ENCODE data around the gene DCBLD1. TPM values are rescaled to one million over a fixed set of nuclear protein-coding genes. Genes with fewer than 3 reads are reported as not detected.

The DCBLD1 gene
- total and polyA plus RNA-seq, 2 of the 4 experiments (the other 2 are of a cell fraction), result 21.1 to 27.8 TPM

DNA sequence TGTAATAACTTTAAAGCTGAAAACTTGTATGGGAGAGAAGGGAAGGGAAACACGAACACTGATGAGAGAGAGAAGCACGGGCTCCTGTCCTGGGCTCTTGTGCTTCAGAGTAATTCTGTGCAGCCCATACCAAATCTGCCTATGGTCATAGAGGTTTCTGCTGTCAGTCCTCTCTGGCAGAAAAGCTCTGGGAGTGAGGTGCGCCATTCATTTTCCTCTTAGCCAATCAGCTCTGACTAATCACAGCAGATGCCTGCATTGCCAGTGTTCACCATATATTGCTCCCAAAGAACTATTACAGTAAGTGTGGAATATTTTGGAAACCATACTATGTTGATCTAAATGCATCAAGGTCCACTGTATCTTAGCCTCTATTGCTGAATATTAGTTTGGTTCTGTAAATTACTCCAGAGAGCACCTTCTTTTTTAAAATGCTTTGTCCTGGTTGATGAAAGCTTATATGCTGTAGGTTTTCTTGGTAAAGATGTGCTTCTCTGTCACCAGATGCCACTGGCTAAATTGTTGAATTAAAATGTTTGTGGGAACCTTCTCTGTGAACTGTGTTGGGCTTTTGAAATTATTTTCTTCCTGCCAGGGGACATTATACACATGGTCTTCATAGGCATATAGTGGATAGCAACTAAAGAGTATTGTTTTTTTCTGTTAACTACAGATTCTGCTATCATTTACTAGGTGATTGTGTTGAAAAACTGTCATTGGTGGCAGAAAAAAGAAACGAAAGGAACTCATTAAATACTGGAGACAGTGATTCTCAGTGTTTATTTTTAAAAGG, 38.3 kb downstream of the DCBLD1 start:
- 0 out of 4 replicates have a peak overlapping the region, but pooled peaks of 1 of the 2 experiments have one; percentile 35 for H4K8ac ChIP-seq (ENCODE audit: low read depth in 2 of 2, low read length in 2 of 2)
- no peak overlapping the region for H2BK20ac ChIP-seq (ENCODE audit: low read depth, low read length)
- H3K36me3 ChIP-seq (ENCODE audit: control insufficient read depth, insufficient read depth, low read length), result peaks cover 6% of the 10 kb centered on the region
- no peaks in the 10 kb centered on the region for H3K27me3 ChIP-seq (ENCODE audit: control insufficient read depth, insufficient read depth, low read length)
- H3K4me1 ChIP-seq (ENCODE audit: control insufficient read depth, insufficient read depth, low read length), result peaks cover 4% of the 10 kb centered on the region; the same call in 1 of the 2 replicates
- H4K91ac ChIP-seq (ENCODE audit: insufficient read depth, low read depth, low read length), result no peak overlapping the region
- TF ChIP-seq, protein P1, sequence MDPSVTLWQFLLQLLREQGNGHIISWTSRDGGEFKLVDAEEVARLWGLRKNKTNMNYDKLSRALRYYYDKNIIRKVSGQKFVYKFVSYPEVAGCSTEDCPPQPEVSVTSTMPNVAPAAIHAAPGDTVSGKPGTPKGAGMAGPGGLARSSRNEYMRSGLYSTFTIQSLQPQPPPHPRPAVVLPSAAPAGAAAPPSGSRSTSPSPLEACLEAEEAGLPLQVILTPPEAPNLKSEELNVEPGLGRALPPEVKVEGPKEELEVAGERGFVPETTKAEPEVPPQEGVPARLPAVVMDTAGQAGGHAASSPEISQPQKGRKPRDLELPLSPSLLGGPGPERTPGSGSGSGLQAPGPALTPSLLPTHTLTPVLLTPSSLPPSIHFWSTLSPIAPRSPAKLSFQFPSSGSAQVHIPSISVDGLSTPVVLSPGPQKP (IDR thresholded peaks at IDR 0.05; ENCODE audit: borderline replicate concordance, low read depth, low read length), result no peak
- TF ChIP-seq MXI1 (IDR thresholded peaks at IDR 0.05; ENCODE audit: borderline replicate concordance, low read depth, low read length), result no peak
- TF ChIP-seq RAD21 (IDR thresholded peaks at IDR 0.05; ENCODE audit: low read length), result no peak
- H3K9ac ChIP-seq (ENCODE audit: low read depth, low read length), result no peak overlapping the region
- H3K9me1 ChIP-seq (ENCODE audit: insufficient read depth, low read length), result peaks cover 14% of the 10 kb centered on the region
- ChIA-PET CTCF (no interaction called here), POLR2A (ENCODE audit: unreplicated experiment) (no interaction called here)
- no peak overlapping the region for H3K27ac ChIP-seq (ENCODE audit: insufficient read depth, low read length)
- dilution Hi-C loops (cut with HindIII; ENCODE audit: low sequenced_read_pairs, unreplicated experiment), result no loop called here
- no peak overlapping the region for H3K4me3 ChIP-seq (ENCODE audit: insufficient read depth, low read depth, low read length)
- H4K20me1 ChIP-seq (ENCODE audit: insufficient read depth, low read length), result no peaks in the 10 kb centered on the region
- peaks cover 17 to 35% of the 10 kb centered on the region in 2 experiments for H3K79me1 ChIP-seq (ENCODE audit: low read depth in 1 of 2, low read length in 2 of 2)
- H3K23ac ChIP-seq (ENCODE audit: low read depth, low read length), result peak overlapping the region; percentile 45; the same call in 1 of the 2 replicates
- intact Hi-C loops (cut with micrococcal nuclease), result no loop called here
- in situ Hi-C loops (cut with MboI; ENCODE audit: low sequenced_read_pairs), result no loop called here
- ATAC-seq (ENCODE audit: low read depth) (0 out of 2 replicates have a peak, but pooled peaks have one; percentile 11), DNase-seq (no peak)
- WGBS, 2 experiments (ENCODE audit: extremely low coverage in 2 of 2, insufficient read length in 1 of 2), result no CpG with 5 or more reads among the region's 4 CpGs
- no peak overlapping the region for H2BK5ac ChIP-seq (ENCODE audit: low read depth, low read length, poor library complexity, severe bottlenecking)
- no peaks in the 10 kb centered on the region for H3K9me3 ChIP-seq (ENCODE audit: control insufficient read depth, insufficient read depth, low read length)
- no peak overlapping the region for H2BK15ac ChIP-seq (ENCODE audit: low read depth, low read length)
- no peak overlapping the region for H4K5ac ChIP-seq (ENCODE audit: low read depth, low read length)
- H3K14ac ChIP-seq (replicated peaks; ENCODE audit: low read depth, low read length), result no peak overlapping the region
- no peak overlapping the region for H3K56ac ChIP-seq (ENCODE audit: extremely low read depth, insufficient read depth, low read length)
- H3K4me2 ChIP-seq (ENCODE audit: low read depth, low read length), result peak overlapping the region; percentile 23; the same call in 1 of the 2 replicates
- H3K18ac ChIP-seq (ENCODE audit: low read depth, low read length), result no peak overlapping the region
- H3K4ac ChIP-seq (ENCODE audit: low read depth, low read length), result no peak overlapping the region
- peak overlapping the region; percentile 51 for H2AFZ ChIP-seq (replicated peaks; ENCODE audit: low read length, poor library complexity)
- no peak overlapping the region for H2AK9ac ChIP-seq (replicated peaks; ENCODE audit: low read depth, low read length, poor library complexity)
- no TSS peak for BruUV-seq (replicated peaks)
- peak overlapping the region; percentile 43; the same call in 1 of the 2 replicates for H2AK5ac ChIP-seq (ENCODE audit: low read depth, low read length)
- H2BK120ac ChIP-seq (ENCODE audit: low read depth, low read length), result no peak overlapping the region
